GM21717 (cell line): Measurements from ENCODE around the gene FBXL17.
"Not testable (repeated sequence)": the region's sequence is repeated elsewhere in the genome, so short reads cannot be mapped to it uniquely, and the experiment has no call there.

ENCODE experiments used
- ATAC-seq: cut with Tn5 transposase; IDR thresholded peaks from one replicate; pipeline ENCODE4 v1.9.1; 2021; ENCODE audit warnings: mild to moderate bottlenecking, moderate library complexity; ENCODE audit not compliant: unreplicated experiment

FBXL17 gene

GRCh38 chr5:108315829-108316228 lies 66.1 kb downstream of the FBXL17 start:
- ATAC-seq = no peak

GRCh38 chr5:108312258-108312657 lies 69.6 kb downstream of the FBXL17 start:
- ATAC-seq = no peak

- ATAC-seq = no peak
These were observed 70.2 kb downstream of the FBXL17 start for GRCh38 chr5:108311682-108312081.

- no peak for ATAC-seq
These were observed 78.3 kb downstream of the FBXL17 start for GRCh38 chr5:108303611-108304010.

- no peak for ATAC-seq
These were observed 78.8 kb downstream of the FBXL17 start for GRCh38 chr5:108303086-108303485.

- ATAC-seq = no peak
These were observed 84.8 kb downstream of the FBXL17 start for GRCh38 chr5:108297042-108297601.

GRCh38 chr5:108295578-108296368 lies 86.1 kb downstream of the FBXL17 start:
- ATAC-seq = no peak

- ATAC-seq = no peak
These were observed 100.8 kb downstream of the FBXL17 start for GRCh38 chr5:108280960-108281569.

GRCh38 chr5:108280248-108280647 lies 101.7 kb downstream of the FBXL17 start:
- no peak for ATAC-seq

- ATAC-seq = no peak
These were observed 103.3 kb downstream of the FBXL17 start for GRCh38 chr5:108278285-108279240.

- ATAC-seq = no peak
These were observed 105.5 kb downstream of the FBXL17 start for GRCh38 chr5:108276187-108277050.

- not testable (repeated sequence) for ATAC-seq
These were observed 107.8 kb downstream of the FBXL17 start for GRCh38 chr5:108274080-108274479.

- ATAC-seq = no peak
These were observed 110.8 kb downstream of the FBXL17 start for GRCh38 chr5:108271127-108271526.

- no peak for ATAC-seq
These were observed 115.7 kb downstream of the FBXL17 start for GRCh38 chr5:108266242-108266641.

- ATAC-seq = no peak
These were observed 117.4 kb downstream of the FBXL17 start for GRCh38 chr5:108264533-108264932.

GRCh38 chr5:108263338-108263737 lies 118.6 kb downstream of the FBXL17 start:
- ATAC-seq = no peak

- ATAC-seq = no peak
These were observed 121.1 kb downstream of the FBXL17 start for GRCh38 chr5:108260858-108261170.

- peak; percentile 98 for ATAC-seq
These were observed 121.6 kb downstream of the FBXL17 start for GRCh38 chr5:108260117-108260857.

- ATAC-seq = no peak
These were observed 122.6 kb downstream of the FBXL17 start for GRCh38 chr5:108259306-108259705.

- ATAC-seq = no peak
These were observed 123.9 kb downstream of the FBXL17 start for GRCh38 chr5:108257996-108258395.
